GM18520 (cell line): ENCODE measurements around the gene ARHGAP40.

Source experiments
- ATAC-seq: cut with Tn5 transposase; IDR thresholded peaks from one replicate; pipeline ENCODE4 v1.9.1; 2021; ENCODE audit not compliant: unreplicated experiment

ARHGAP40 gene

GRCh38 chr20:38601216-38602184 is at the start of gene ARHGAP40:
Gene ARHGAP40 (plus strand): TSS chr20:38601809.
- no peak for ATAC-seq

- no peak for ATAC-seq
Measured at GRCh38 chr20:38554986-38555385, 46.6 kb upstream of the ARHGAP40 start.

GRCh38 chr20:38555395-38555794 is 46.2 kb upstream of the ARHGAP40 start:
- ATAC-seq = no peak

- no peak for ATAC-seq
Measured at GRCh38 chr20:38557174-38557573, 44.4 kb upstream of the ARHGAP40 start.

- ATAC-seq = no peak
Measured at GRCh38 chr20:38558596-38559360, 42.8 kb upstream of the ARHGAP40 start.

- ATAC-seq = no peak
Measured at GRCh38 chr20:38559764-38560163, 41.8 kb upstream of the ARHGAP40 start.

- ATAC-seq = no peak
Measured at GRCh38 chr20:38563802-38564431, 37.7 kb upstream of the ARHGAP40 start.

- no peak for ATAC-seq
Measured at GRCh38 chr20:38564680-38565079, 36.9 kb upstream of the ARHGAP40 start.

- no peak for ATAC-seq
Measured at GRCh38 chr20:38566036-38566598, 35.5 kb upstream of the ARHGAP40 start.

- ATAC-seq = no peak
Measured at GRCh38 chr20:38569747-38570525, 31.7 kb upstream of the ARHGAP40 start.

GRCh38 chr20:38573413-38573812 is 28.2 kb upstream of the ARHGAP40 start:
- no peak for ATAC-seq

GRCh38 chr20:38579219-38579910 is 22.2 kb upstream of the ARHGAP40 start:
- no peak for ATAC-seq

GRCh38 chr20:38579921-38580320 is 21.7 kb upstream of the ARHGAP40 start:
- no peak for ATAC-seq

GRCh38 chr20:38581013-38581412 is 20.6 kb upstream of the ARHGAP40 start, which contains the start of gene ADIG:
Gene ADIG (plus strand): TSS chr20:38581197. CDS start chr20:38581251, 54 bp downstream.
- no peak for ATAC-seq

GRCh38 chr20:38581830-38582358 is 19.7 kb upstream of the ARHGAP40 start:
- no peak for ATAC-seq

- no peak for ATAC-seq
Measured at GRCh38 chr20:38583306-38583705, 18.3 kb upstream of the ARHGAP40 start.

GRCh38 chr20:38584099-38584763 is 17.4 kb upstream of the ARHGAP40 start:
- ATAC-seq = no peak

- no peak for ATAC-seq
Measured at GRCh38 chr20:38585404-38586180, 16.0 kb upstream of the ARHGAP40 start.
